CD4-positive, alpha-beta T cell (primary cell): Measurements from ENCODE around the gene DNAJC5G. TPM values are rescaled to one million over a fixed set of nuclear protein-coding genes. Genes with fewer than 3 reads are reported as not detected.

ENCODE experiments used
- ATAC-seq: fragments of 200-7000 bp; cut with Tn5 transposase; one replicate; pipeline ENCODE4 v1.10.0; 2022; ENCODE audit warnings: mild to moderate bottlenecking; ENCODE audit not compliant: poor library complexity
- CTCF ChIA-PET: fragments of 350-600 bp; sonication (Branson Sonifier 250); formaldehyde crosslinking; loops from one replicate; lab custom pipeline; 2021; ENCODE audit warnings: antibody characterized with exemption, inconsistent platforms; lab: Charles Lee
- POLR2A ChIA-PET: fragments of 350-600 bp; sonication (Branson Sonifier 250); formaldehyde crosslinking; loops from one replicate; lab custom pipeline; 2021; ENCODE audit warnings: antibody characterized with exemption, inconsistent platforms; lab: Charles Lee
- DNase-seq, 14 experiments: peaks; one replicate each; pipeline ENCODE4 v3.0.0-alpha.2; 2013 to 2020; ENCODE audit warnings: mixed read lengths in 2 of 14
- H3K27ac ChIP-seq, 2 donors: one replicate each; pipeline versions ENCODE4 v1.5.1 to v1.7.0; 2013; ENCODE audit warnings: low read length in 2 of 2, low read depth in 1 of 2, mild to moderate bottlenecking in 1 of 2
- H3K27me3 ChIP-seq, 2 experiments: 1 replicate in 1 of 2; 2 replicates in 1 of 2; pipeline versions ENCODE4 v1.6.1 to v1.7.0; 2013; ENCODE audit warnings: low read length in 2 of 2, control low read depth in 1 of 2, mild to moderate bottlenecking in 1 of 2, moderate library complexity in 1 of 2; ENCODE audit not compliant: insufficient read depth in 2 of 2, control insufficient read depth in 1 of 2
- H3K36me3 ChIP-seq: one replicate; pipeline ENCODE4 v1.6.1; 2013; ENCODE audit warnings: low read length, control low read depth; ENCODE audit not compliant: insufficient read depth
- H3K4me1 ChIP-seq: one replicate; pipeline ENCODE4 v1.6.1; 2013; ENCODE audit warnings: low read length, control low read depth; ENCODE audit not compliant: insufficient read depth
- H3K4me3 ChIP-seq: one replicate; pipeline ENCODE4 v1.5.1; 2013; ENCODE audit warnings: mild to moderate bottlenecking, low read length, moderate library complexity
- H3K9me3 ChIP-seq, 2 experiments: 1 replicate in 1 of 2; 2 replicates in 1 of 2; pipeline versions ENCODE4 v1.6.1 to v1.7.0; 2013; ENCODE audit warnings: low read length in 2 of 2, mild to moderate bottlenecking in 2 of 2, control low read depth in 1 of 2, moderate library complexity in 1 of 2; ENCODE audit not compliant: control insufficient read depth in 1 of 2, insufficient read depth in 1 of 2
- H3K27ac Mint-ChIP-seq: one replicate; pipeline ENCODE4 v1.8.0; 2020; ENCODE audit warnings: mixed read lengths
- H3K27me3 Mint-ChIP-seq: one replicate; pipeline ENCODE4 v1.8.0; 2021; ENCODE audit warnings: mixed read lengths
- H3K36me3 Mint-ChIP-seq: one replicate; pipeline ENCODE4 v1.8.0; 2021; ENCODE audit warnings: low read depth, mixed read lengths
- H3K4me1 Mint-ChIP-seq: one replicate; pipeline ENCODE4 v1.8.0; 2021; ENCODE audit warnings: low read depth, mixed read lengths
- H3K4me3 Mint-ChIP-seq: one replicate; pipeline ENCODE4 v1.8.0; 2020; ENCODE audit warnings: mild to moderate bottlenecking, mixed read lengths
- H3K9me3 Mint-ChIP-seq: one replicate; pipeline ENCODE4 v1.8.0; 2020; ENCODE audit warnings: mixed read lengths
- intact Hi-C, 2 experiments: fragments of 100-400 bp; cut with DNase I in 1 of 2; cut with micrococcal nuclease in 1 of 2; formaldehyde crosslinking; loops; one replicate each; pipeline versions ENCODE4 v1.15.1 to v1.9.0; 2023 to 2025; cut with DNase I, micrococcal nuclease
- total RNA-seq, 174 experiments: library from RNA in 2 of 174; stranded (reverse) in 2 of 174; gene quantifications; one replicate each; pipeline ENCODE4 v1.2.3 and lab custom pipeline; 2021 to 2026
- TF ChIP-seq, protein P1 (sequence below): fragments of 200-600 bp; IDR thresholded peaks from one replicate; pipeline ENCODE4 v1.8.0; 2022; ENCODE audit warnings: antibody characterized with exemption, mild to moderate bottlenecking

DNAJC5G gene
- total RNA-seq, 2 experiments from 2014 or later: not detected

DNA sequence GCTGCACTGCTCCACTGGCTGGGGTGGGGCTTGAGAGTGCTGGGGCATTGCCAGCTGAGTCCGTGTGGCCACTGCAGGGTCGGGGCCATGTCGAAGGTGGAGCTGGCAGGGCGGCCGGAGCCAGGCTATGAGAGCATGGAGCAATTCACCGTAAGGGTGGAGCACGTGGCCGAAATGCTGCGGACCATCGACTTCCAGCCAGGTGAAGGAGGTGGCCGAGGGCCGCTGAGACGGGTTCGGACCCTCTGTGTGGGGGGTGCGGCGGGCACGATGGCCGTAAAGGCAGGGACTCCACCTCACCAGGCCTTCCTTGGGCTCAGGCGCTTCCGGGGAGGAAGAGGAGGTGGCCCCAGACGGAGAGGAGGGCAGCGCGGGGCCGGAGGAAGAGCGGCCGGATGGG, 30.9 kb downstream of the DNAJC5G start:
- peaks cover 8% of the 10 kb centered on the region for H3K36me3 Mint-ChIP-seq
- ATAC-seq: no peak
- H3K4me1 Mint-ChIP-seq: peaks cover 10% of the 10 kb centered on the region

DNA sequence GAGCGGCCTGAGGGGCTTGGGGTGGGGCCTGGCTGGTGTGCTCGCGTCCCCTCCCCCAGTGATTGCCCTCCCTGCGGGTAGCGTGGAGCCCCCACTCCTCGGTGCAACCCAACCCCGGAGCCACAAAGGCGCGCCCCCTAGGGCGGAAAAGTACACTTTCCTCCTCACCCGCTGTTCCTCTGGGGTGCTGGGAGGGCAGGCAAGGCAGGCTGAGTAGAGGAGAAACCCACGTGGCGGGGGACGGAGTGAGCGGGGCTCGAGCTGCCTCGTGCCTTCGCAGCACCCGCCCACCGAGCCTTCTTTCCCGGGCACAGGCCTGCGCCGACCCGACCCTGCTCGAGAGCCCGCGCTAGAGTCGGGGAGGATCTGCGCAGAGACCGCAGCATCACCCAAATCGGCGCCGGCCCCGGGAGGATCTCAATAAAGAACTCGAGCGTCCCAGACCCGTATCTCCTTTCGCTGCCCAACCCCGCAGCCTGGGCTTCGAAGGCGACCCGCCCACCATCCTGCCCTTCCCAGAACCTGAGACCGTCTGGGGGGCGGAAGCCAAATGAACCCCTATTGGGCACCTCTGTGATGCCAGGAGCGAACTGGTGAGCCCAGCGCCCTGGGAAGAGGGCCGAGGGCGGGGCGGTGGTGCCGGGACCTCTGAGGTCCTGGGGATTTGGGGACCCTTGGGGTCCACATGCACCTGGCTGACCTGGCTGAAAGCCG, 31.5 kb downstream of the DNAJC5G start:
- Mint-ChIP-seq H3K4me3 (peak overlapping the region; percentile 45), H3K4me1 (peaks cover 10% of the 10 kb centered on the region), H3K36me3 (peaks cover 13% of the 10 kb centered on the region), H3K27ac (no peak overlapping the region), H3K27me3 (peaks cover 31% of the 10 kb centered on the region), H3K9me3 (no peaks in the 10 kb centered on the region)
- intact Hi-C loops: no loop called here
- Histone ChIP-seq H3K4me3 (peak overlapping the region; percentile 36), H3K27ac (no peak overlapping the region), H3K4me1 (peaks cover 20% of the 10 kb centered on the region), H3K36me3 (peaks cover 6% of the 10 kb centered on the region), H3K9me3 (peaks cover 0 to 10% of the 10 kb centered on the region in 2 experiments), H3K27me3 (peaks cover 24 to 27% of the 10 kb centered on the region in 2 experiments)
- DNase-seq (peak in 7 of 14 experiments; percentile 9 to 49 (median 16)), ATAC-seq (peak; percentile 51)
- TF ChIP-seq, protein P1, sequence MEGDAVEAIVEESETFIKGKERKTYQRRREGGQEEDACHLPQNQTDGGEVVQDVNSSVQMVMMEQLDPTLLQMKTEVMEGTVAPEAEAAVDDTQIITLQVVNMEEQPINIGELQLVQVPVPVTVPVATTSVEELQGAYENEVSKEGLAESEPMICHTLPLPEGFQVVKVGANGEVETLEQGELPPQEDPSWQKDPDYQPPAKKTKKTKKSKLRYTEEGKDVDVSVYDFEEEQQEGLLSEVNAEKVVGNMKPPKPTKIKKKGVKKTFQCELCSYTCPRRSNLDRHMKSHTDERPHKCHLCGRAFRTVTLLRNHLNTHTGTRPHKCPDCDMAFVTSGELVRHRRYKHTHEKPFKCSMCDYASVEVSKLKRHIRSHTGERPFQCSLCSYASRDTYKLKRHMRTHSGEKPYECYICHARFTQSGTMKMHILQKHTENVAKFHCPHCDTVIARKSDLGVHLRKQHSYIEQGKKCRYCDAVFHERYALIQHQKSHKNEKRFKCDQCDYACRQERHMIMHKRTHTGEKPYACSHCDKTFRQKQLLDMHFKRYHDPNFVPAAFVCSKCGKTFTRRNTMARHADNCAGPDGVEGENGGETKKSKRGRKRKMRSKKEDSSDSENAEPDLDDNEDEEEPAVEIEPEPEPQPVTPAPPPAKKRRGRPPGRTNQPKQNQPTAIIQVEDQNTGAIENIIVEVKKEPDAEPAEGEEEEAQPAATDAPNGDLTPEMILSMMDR: no peak
- ChIA-PET POLR2A (no interaction called here), CTCF (interaction anchor here (0.5 kb wide), 1 partner anchor 39 kb away, joined by 3 read pairs; no protein-coding TSS in a partner anchor)

More for the DNA sequence above, 30.9 kb downstream of the DNAJC5G start:
- Mint-ChIP-seq H3K27ac (no peak overlapping the region), H3K4me3 (peak overlapping the region; percentile 20), H3K9me3 (no peaks in the 10 kb centered on the region), H3K27me3 (peaks cover 31% of the 10 kb centered on the region)
- H3K36me3 ChIP-seq: peaks cover 6% of the 10 kb centered on the region
- CTCF ChIA-PET: no interaction called here
- H3K27ac ChIP-seq: no peak overlapping the region
- POLR2A ChIA-PET: no interaction called here
- H3K27me3 ChIP-seq: peaks cover 24 to 27% of the 10 kb centered on the region in 2 experiments
- peak in 1 of 14 experiments; percentile 23 for DNase-seq
- peaks cover 20% of the 10 kb centered on the region for H3K4me1 ChIP-seq
- H3K9me3 ChIP-seq: peaks cover 0 to 10% of the 10 kb centered on the region in 2 experiments
- TF ChIP-seq, protein P1: no peak
- intact Hi-C loops: no loop called here
- H3K4me3 ChIP-seq: peak overlapping the region; percentile 36

DNA sequence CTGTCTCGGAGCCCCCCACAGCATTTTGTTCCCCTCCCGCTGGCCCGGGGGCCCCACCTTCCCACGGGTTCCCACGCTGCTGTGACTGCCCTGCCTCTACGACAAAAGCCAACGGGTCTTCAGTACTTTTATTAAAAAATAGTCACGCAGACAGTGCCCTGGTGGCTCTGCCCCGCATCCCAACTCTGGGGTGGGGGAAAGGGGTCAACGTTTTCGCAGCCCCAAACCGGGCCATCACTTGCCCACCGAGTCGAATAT, 32.0 kb downstream of the DNAJC5G start:
- no peak overlapping the region for H3K27ac ChIP-seq
- H3K36me3 ChIP-seq: peaks cover 9% of the 10 kb centered on the region
- H3K9me3 Mint-ChIP-seq: no peaks in the 10 kb centered on the region
- no peak overlapping the region for H3K4me3 Mint-ChIP-seq
- peak overlapping the region; percentile 36 for H3K4me3 ChIP-seq
- DNase-seq (no peak), ATAC-seq (no peak)
- H3K4me1 Mint-ChIP-seq: peaks cover 10% of the 10 kb centered on the region
- ChIA-PET CTCF (interaction anchor here (0.5 kb wide), 1 partner anchor 38 kb away, joined by 3 read pairs; no protein-coding TSS in a partner anchor), POLR2A (no interaction called here)
- intact Hi-C loops: no loop called here
- peaks cover 24 to 27% of the 10 kb centered on the region in 2 experiments for H3K27me3 ChIP-seq
- H3K4me1 ChIP-seq: peaks cover 20% of the 10 kb centered on the region
- H3K27ac Mint-ChIP-seq: no peak overlapping the region
- H3K9me3 ChIP-seq: peaks cover 0 to 10% of the 10 kb centered on the region in 2 experiments
- TF ChIP-seq, protein P1: no peak
- peaks cover 31% of the 10 kb centered on the region for H3K27me3 Mint-ChIP-seq
- peaks cover 14% of the 10 kb centered on the region for H3K36me3 Mint-ChIP-seq
